ENCODE measurements around the gene ARL4C. TPM values are rescaled to one million over a fixed set of nuclear protein-coding genes. Genes with fewer than 3 reads are reported as not detected.

The ARL4C gene
- total and polyA plus RNA-seq, 2 of the 8 experiments (the other 6 are each of a cell fraction or from before 2014, with no cell fraction given): 7.0 to 16.9 TPM

DNA sequence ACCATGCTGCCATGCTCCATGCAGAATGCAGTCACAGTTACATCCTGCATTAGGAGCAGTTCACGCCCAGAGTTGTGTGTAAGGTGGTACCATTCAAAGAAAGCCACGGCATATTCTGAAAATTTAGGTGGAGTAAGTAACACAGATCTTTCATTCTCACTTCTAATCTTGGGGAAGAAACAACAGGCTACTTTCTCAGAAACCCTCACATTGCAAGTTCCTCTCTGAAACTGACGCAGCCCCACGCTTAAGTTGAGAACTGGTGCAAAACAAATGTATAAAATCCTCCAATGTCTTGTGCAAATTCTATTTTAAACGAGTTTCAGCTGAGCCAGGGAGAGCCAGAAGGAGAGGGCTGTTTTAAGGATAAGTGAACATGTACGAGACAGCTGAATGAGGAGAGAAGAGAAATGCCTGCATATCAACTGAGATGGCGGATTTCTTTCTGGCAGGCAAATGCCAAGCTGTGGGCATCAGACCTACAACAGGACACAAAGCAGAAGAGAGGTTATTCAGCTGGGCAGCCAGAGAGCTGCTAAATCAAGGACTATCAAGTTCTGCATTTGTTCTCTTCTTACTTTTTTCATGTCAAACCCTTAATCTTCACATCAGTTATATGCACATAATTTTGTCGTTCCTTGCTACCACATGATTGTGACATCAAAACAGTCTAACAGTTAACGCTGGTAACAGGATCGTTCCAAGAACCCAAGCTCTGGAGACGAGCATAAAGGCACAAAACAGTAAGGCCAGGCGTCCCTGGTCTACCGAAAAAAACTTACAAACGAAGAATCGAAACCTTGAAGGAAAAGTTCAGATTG is 6.4 kb downstream of the ARL4C start:
- POLR2A ChIA-PET (ENCODE audit: partially characterized antibody): no interaction called here
- 88% methylated on average over 14 of the region's 15 CpGs; no CpG with 5 or more reads in 1 of the 2 experiments for WGBS, 2 experiments (ENCODE audit: extremely low coverage in 1 of 2, insufficient coverage in 1 of 2, insufficient read length in 1 of 2, insufficient replicate concordance in 2 of 2, low coverage in 1 of 2, low lambda C conversion rate in 2 of 2, missing lambda C conversion rate in 1 of 2)
- Histone ChIP-seq H3K23me2 (ENCODE audit: low read depth, low read length) (peaks cover 7% of the 10 kb centered on the region; the same call in 1 of the 2 replicates), H3K4ac (replicated peaks; ENCODE audit: insufficient read length, low read depth, low read length) (no peak overlapping the region), H3K23ac (ENCODE audit: insufficient read length) (no peak overlapping the region), H3K79me2 (ENCODE audit: control insufficient read depth in 1 of 2, insufficient read depth in 2 of 2, low read length in 2 of 2) (peaks cover 0 to 40% of the 10 kb centered on the region in 2 experiments; a peak in 3 of 4 replicates), H3K4me2 (ENCODE audit: insufficient read depth in 1 of 2, low read depth in 2 of 2, low read length in 2 of 2) (no peak overlapping the region), H2BK5ac (ENCODE audit: low read depth, low read length) (no peak overlapping the region), H3K27me3 (replicated peaks in 1 of 4; ENCODE audit: control insufficient read depth in 3 of 4, extremely low read depth in 1 of 4, insufficient read depth in 3 of 4, low read length in 3 of 4) (no peaks in the 10 kb centered on the region), H3K79me1 (ENCODE audit: low read depth, low read length) (peaks cover 3% of the 10 kb centered on the region; the same call in 1 of the 2 replicates), H2BK120ac (replicated peaks; ENCODE audit: low read depth, low read length) (no peak overlapping the region), H3K4me3 (ENCODE audit: extremely low read depth in 1 of 4, insufficient read depth in 2 of 4, low read depth in 3 of 4, low read length in 4 of 4) (no peak overlapping the region), H3K14ac (ENCODE audit: insufficient read length) (no peak overlapping the region), H2BK20ac (ENCODE audit: low read length) (no peak overlapping the region), H3K56ac (replicated peaks; ENCODE audit: insufficient read length, low read depth, low read length) (no peak overlapping the region), H3K18ac (ENCODE audit: extremely low read depth, low read length) (no peak overlapping the region), H3K9me3 (ENCODE audit: insufficient read depth in 2 of 2, low read depth in 1 of 2, low read length in 1 of 2) (no peaks in the 10 kb centered on the region), H2BK12ac (ENCODE audit: low read depth, low read length) (no peak overlapping the region), H2AFZ (ENCODE audit: low read length) (no peak overlapping the region), H4K20me1 (replicated peaks in 1 of 2; ENCODE audit: control insufficient read depth in 1 of 2, insufficient read depth in 2 of 2, low read length in 2 of 2) (peaks cover 6 to 11% of the 10 kb centered on the region in 2 experiments), H3K27ac (ENCODE audit: low read depth, low read length) (no peak overlapping the region), H3K36me3 (ENCODE audit: control insufficient read depth in 2 of 4, insufficient read depth in 4 of 4, low read length in 3 of 4) (no peaks in the 10 kb centered on the region), H2AK5ac (ENCODE audit: low read depth, low read length) (no peak overlapping the region), H3K9ac (replicated peaks in 1 of 4; ENCODE audit: extremely low read depth in 1 of 4, low read depth in 3 of 4, low read length in 3 of 4) (no peak overlapping the region), H4K5ac (ENCODE audit: insufficient read length, low read depth, low read length) (no peak overlapping the region), H3K4me1 (replicated peaks in 1 of 4; ENCODE audit: control insufficient read depth in 3 of 4, insufficient read depth in 4 of 4, low read length in 3 of 4) (peaks cover 0 to 12% (median 6%) of the 10 kb centered on the region in 4 experiments; a peak in 5 of 7 replicates), H2BK15ac (ENCODE audit: low read length) (no peak overlapping the region), H4K8ac (ENCODE audit: extremely low read depth, insufficient read depth, low read length) (no peak overlapping the region), H4K91ac (replicated peaks; ENCODE audit: insufficient read length, low read length) (no peak overlapping the region)
- DNase-seq (ENCODE audit: low read depth in 1 of 2, low spot score in 2 of 2) (no peak), FAIRE-seq (no peak)
- CTCF ChIA-PET (ENCODE audit: partially characterized antibody): no interaction called here
- no peak for TF ChIP-seq PHF8 (conservative IDR thresholded peaks at IDR 0.05; ENCODE audit: low read depth, low read length)
- TF ChIP-seq CHD2 (IDR thresholded peaks at IDR 0.05; ENCODE audit: low read length): no peak
- TF ChIP-seq EP300 (IDR thresholded peaks at IDR 0.05; ENCODE audit: borderline replicate concordance in 1 of 2, low read depth in 2 of 2, low read length in 2 of 2): no peak
- TF ChIP-seq, protein P1, sequence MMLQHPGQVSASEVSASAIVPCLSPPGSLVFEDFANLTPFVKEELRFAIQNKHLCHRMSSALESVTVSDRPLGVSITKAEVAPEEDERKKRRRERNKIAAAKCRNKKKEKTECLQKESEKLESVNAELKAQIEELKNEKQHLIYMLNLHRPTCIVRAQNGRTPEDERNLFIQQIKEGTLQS (IDR thresholded peaks at IDR 0.05; ENCODE audit: insufficient read depth, low read depth, low read length): no peak
- no peak for TF ChIP-seq CHD1 (IDR thresholded peaks at IDR 0.05; ENCODE audit: low read depth, low read length)
- TF ChIP-seq CEBPB (IDR thresholded peaks at IDR 0.05; ENCODE audit: low read depth, low read length): no peak
- TF ChIP-seq KDM1A (IDR thresholded peaks at IDR 0.05; ENCODE audit: borderline replicate concordance, low read length): no peak
- TF ChIP-seq TAF1 (IDR thresholded peaks at IDR 0.05; ENCODE audit: low read depth, low read length): no peak
- TF ChIP-seq TBP (IDR thresholded peaks at IDR 0.05; ENCODE audit: low read depth, low read length): no peak
- no peak for TF ChIP-seq SIN3A (conservative IDR thresholded peaks at IDR 0.05 in 1 of 2, IDR thresholded peaks at IDR 0.05 in 1 of 2; ENCODE audit: low read depth in 1 of 2, low read length in 2 of 2)
- TF ChIP-seq, protein P2, sequence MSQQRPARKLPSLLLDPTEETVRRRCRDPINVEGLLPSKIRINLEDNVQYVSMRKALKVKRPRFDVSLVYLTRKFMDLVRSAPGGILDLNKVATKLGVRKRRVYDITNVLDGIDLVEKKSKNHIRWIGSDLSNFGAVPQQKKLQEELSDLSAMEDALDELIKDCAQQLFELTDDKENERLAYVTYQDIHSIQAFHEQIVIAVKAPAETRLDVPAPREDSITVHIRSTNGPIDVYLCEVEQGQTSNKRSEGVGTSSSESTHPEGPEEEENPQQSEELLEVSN (IDR thresholded peaks at IDR 0.05): no peak
